ENCODE data around the gene P2RX4.

GRCh38 chr12:121245951-121246350 is 36.0 kb downstream of the P2RX4 start:
- TF ChIP-seq CTCF (conservative IDR thresholded peaks at IDR 0.05; ENCODE audit: low read length) (no peak), EZH2phosphoT487 (IDR thresholded peaks at IDR 0.05; ENCODE audit: borderline replicate concordance, low read depth, low read length) (no peak)
